GM21786 (cell line): Measurements from ENCODE around the gene TLX2.

Source experiments
- ATAC-seq: cut with Tn5 transposase; IDR thresholded peaks from one replicate; pipeline ENCODE4 v1.9.1; 2021; ENCODE audit not compliant: unreplicated experiment

TLX2 gene

GRCh38 chr2:74531666-74532065 is 17.4 kb downstream of the TLX2 start:
- no peak for ATAC-seq

- ATAC-seq: no peak
Measured at GRCh38 chr2:74532222-74532621, 18.0 kb downstream of the TLX2 start.

- no peak for ATAC-seq
Measured at GRCh38 chr2:74533464-74533863, 19.2 kb downstream of the TLX2 start.

GRCh38 chr2:74534411-74534810 is 20.2 kb downstream of the TLX2 start:
- ATAC-seq: no peak

- no peak for ATAC-seq
Measured at GRCh38 chr2:74535440-74535965, 21.3 kb downstream of the TLX2 start.

- no peak for ATAC-seq
Measured at GRCh38 chr2:74536166-74536950, 22.1 kb downstream of the TLX2 start.

- ATAC-seq: no peak
Measured at GRCh38 chr2:74537140-74537539, 22.9 kb downstream of the TLX2 start.

- no peak for ATAC-seq
Measured at GRCh38 chr2:74538881-74539339, 24.7 kb downstream of the TLX2 start.

- ATAC-seq: no peak
Measured at GRCh38 chr2:74540291-74540690, 26.0 kb downstream of the TLX2 start.

- ATAC-seq: no peak
Measured at GRCh38 chr2:74542978-74543377, 28.7 kb downstream of the TLX2 start.

GRCh38 chr2:74544634-74545033 is 30.4 kb downstream of the TLX2 start:
- no peak for ATAC-seq

GRCh38 chr2:74546004-74546403 is 31.8 kb downstream of the TLX2 start:
- ATAC-seq: no peak

GRCh38 chr2:74548285-74548899 is 34.1 kb downstream of the TLX2 start:
- ATAC-seq: no peak

- no peak for ATAC-seq
Measured at GRCh38 chr2:74548900-74549826, 34.9 kb downstream of the TLX2 start.

- ATAC-seq: no peak
Measured at GRCh38 chr2:74550231-74550630, 36.0 kb downstream of the TLX2 start.

- no peak for ATAC-seq
Measured at GRCh38 chr2:74551530-74551929, 37.3 kb downstream of the TLX2 start.

- no peak for ATAC-seq
Measured at GRCh38 chr2:74551942-74552913, 38.0 kb downstream of the TLX2 start.

- no peak for ATAC-seq
Measured at GRCh38 chr2:74552914-74553811, 38.9 kb downstream of the TLX2 start.
